ENCODE data around the gene PCGF1.

Gene PCGF1

DNA sequence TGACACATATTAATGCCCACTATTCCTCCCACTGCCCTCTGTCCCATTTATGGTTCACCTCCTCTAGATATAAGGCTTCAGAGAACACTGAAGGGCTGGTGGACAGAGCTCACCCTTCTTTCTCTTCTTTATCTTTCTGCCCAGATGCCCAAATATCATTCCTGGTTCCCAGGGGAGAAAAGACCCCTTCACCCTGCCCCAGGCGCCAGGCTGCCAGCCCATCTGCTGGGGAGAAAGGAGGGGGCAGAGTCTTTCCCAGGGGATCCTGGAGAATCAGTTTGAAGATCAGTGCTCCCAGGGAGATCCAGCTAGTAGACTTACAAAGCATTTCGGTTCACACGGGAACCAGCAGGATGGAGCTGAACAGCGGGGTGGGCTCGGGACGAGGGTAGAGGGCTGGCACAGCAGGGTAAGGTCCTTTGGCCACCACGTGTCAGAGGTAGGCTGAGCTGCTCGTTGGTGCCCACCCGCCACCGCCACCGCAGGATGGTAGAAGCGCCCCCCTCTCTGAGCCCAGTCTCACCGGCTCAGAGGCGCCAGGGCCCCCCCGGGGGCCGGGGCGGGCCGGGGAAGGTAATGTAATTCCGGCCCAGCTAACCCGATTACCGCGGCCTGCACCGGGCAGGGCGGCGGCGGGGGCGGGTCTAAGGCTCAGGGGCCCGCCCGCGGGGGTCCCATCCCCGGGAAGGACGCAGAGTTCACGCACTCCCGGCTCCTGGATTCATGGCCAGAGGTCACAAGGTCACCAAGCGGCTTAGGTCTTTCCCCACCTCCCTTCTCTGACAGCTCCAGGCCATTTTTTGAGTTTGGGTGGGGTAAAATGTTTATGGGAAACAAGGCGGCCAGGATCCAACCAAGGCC lies 5.5 kb upstream of the PCGF1 start:
- FAIRE-seq (no peak), DNase-seq (ENCODE audit: insufficient read length, low spot score) (no peak)
- TF ChIP-seq TAF1 (IDR thresholded peaks at IDR 0.05; ENCODE audit: low read depth, low read length) = no peak
- TF ChIP-seq POLR2AphosphoS5 (IDR thresholded peaks at IDR 0.05; ENCODE audit: low read depth, low read length) = no peak
- no peak for TF ChIP-seq PAX5 (IDR thresholded peaks at IDR 0.05; ENCODE audit: insufficient read depth, low read length, severe bottlenecking)
- no peak for TF ChIP-seq POLR2A (IDR thresholded peaks at IDR 0.05; ENCODE audit: low read depth, low read length)
- TF ChIP-seq POU2F2 (IDR thresholded peaks at IDR 0.05; ENCODE audit: low read depth, low read length) = no peak
- TF ChIP-seq SPI1 (IDR thresholded peaks at IDR 0.05; ENCODE audit: low read depth, low read length) = no peak

DNA sequence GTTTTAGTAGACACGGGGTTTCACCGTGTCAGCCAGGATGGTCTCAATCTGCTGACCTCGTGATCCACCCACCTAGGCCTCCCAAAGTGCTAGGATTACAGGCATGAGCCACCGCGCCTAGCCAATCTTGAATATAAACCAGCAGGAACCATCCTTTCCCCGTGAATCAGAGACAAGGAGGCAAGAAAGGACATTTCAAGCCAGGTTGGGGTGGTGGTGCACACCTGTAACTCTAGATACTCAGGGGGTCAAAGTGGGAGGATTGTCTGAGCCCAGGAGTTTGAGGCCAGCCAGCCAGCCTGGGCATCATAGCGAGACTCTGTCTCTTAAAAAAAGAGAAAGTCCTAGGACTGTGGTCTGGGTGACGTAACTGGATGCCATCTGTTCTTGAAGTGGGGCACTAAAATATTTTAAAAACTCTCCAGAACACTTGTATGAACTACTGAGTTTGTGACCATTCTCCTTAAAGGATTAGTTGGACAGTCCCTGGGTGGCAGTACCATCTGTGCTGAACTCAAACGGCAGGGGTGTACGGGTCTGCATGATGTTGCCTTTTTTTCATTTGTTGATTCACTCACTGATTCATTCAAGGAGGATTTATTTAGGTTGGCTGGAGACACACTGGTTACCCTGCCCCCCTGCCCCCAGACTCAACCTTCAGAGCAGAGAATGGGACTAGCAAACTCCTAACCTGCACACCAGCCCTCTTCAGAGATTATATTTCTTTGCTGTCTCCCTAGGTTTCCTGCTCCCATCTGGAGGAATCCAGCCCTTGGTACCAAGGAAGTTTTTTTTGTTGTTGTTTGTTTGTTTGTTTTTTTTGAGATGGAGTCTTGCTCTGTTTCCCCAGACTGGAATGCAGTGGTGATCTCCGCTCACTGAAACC lies 3.9 kb upstream of the PCGF1 start:
- no peak for FAIRE-seq
- no peak for DNase-seq (ENCODE audit: insufficient read length, low spot score)
- TF ChIP-seq POLR2AphosphoS5 (IDR thresholded peaks at IDR 0.05; ENCODE audit: low read depth, low read length) = no peak
- no peak for TF ChIP-seq POU2F2 (IDR thresholded peaks at IDR 0.05; ENCODE audit: low read depth, low read length)
- TF ChIP-seq SPI1 (IDR thresholded peaks at IDR 0.05; ENCODE audit: low read depth, low read length) = no peak
- no peak for TF ChIP-seq PAX5 (IDR thresholded peaks at IDR 0.05; ENCODE audit: insufficient read depth, low read length, severe bottlenecking)
- TF ChIP-seq POLR2A (IDR thresholded peaks at IDR 0.05; ENCODE audit: low read depth, low read length) = no peak
- TF ChIP-seq TAF1 (IDR thresholded peaks at IDR 0.05; ENCODE audit: low read depth, low read length) = no peak

DNA sequence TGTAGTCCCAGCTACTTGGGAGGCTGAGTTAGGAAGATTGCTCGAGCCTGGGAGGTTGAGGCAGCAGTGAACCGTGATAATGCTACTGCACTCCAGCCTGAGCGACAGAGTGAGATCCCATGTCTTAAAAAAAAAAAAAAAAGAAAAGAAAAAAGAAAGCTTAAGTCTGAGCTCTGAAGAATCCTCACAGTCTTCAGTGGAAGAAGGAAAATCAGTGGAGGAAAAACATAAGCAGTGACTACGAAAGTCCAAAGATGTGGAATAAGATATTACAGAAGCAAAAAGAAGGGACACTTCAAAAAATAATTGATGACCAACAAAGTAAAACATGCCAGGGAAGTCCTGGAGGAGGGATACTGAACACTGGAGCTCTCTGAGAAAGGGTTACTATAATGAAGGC lies 2.8 kb upstream of the PCGF1 start:
- no peak for TF ChIP-seq SPI1 (IDR thresholded peaks at IDR 0.05; ENCODE audit: low read depth, low read length)
- no peak for TF ChIP-seq TAF1 (IDR thresholded peaks at IDR 0.05; ENCODE audit: low read depth, low read length)
- no peak for TF ChIP-seq POLR2A (IDR thresholded peaks at IDR 0.05; ENCODE audit: low read depth, low read length)
- TF ChIP-seq PAX5 (IDR thresholded peaks at IDR 0.05; ENCODE audit: insufficient read depth, low read length, severe bottlenecking) = no peak
- no peak for TF ChIP-seq POU2F2 (IDR thresholded peaks at IDR 0.05; ENCODE audit: low read depth, low read length)
- no peak for TF ChIP-seq POLR2AphosphoS5 (IDR thresholded peaks at IDR 0.05; ENCODE audit: low read depth, low read length)
- no peak for FAIRE-seq

DNA sequence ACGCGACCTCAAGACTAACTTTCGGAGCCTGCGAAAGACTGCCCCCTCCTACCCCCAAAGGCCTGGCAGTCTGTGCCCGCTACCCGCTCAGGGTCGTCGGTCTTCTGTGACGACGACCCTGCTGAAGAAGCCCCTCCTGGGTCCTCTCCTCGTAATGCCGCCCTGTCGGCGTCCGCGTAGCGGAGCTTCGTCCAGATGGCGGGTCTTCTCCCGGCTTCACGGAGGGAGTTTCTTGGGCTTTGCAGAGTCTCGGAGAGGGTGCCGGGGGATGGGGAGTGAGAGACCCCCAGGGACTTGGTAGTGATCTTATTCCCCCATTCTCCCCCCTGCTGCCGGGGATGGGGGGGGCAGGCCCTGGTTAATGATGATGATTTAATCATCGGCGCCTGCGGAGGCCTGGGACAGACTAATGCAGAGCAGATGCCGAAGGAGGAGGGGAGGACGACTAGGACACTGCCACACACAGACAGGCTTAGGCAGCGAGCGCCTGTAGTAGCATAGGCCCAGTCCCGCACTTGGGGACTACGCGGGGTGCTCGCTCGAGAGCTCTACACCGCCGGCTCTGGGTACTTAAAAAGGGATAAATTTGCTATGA lies 528 bp upstream of the PCGF1 start:
- DNase-seq (ENCODE audit: insufficient read length, low spot score) = no peak

More for the DNA sequence above, 2.8 kb upstream of the PCGF1 start:
- DNase-seq (ENCODE audit: insufficient read length, low spot score) = no peak

DNA sequence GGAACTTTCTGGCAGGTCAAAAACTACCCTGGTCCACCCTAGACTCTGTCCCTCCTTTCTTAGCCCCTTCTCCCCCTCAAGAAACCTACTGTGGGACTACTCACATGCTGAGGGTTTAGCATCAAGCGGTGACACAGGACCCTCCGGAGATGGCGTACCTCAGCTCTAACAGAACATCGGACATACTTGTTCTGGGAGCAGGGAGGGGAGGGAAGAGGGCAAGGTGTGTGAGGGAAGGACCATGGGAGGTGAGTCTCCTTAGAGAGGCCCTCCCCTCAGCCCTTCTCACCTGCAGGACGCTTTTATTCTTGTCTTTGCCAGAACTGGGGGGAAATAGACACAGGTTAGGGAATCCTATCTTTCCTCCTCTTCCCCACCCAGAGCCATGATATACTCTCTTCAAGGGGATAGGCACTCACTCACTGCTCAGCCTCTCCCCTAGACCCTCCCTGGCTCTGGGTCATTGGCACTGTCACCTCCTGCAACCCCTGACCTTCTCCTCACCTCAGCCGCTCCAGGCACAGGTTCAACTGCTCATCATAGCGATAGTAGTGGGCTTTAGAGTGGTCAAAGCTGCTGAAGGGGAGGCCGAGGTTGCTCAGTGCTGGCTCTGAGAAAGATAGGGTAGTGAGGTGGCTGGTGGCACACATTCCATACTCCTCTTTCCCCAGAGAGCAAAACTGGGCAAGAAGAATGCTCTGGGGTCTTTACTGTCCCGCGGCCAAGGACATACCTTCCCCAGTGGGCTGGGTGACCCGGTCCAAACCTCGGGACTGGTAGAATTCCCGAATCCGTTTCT lies 1.8 kb downstream of the PCGF1 start:
- TF ChIP-seq SPI1 (IDR thresholded peaks at IDR 0.05; ENCODE audit: low read depth, low read length) (no peak), POLR2AphosphoS5 (IDR thresholded peaks at IDR 0.05; ENCODE audit: low read depth, low read length) (no peak), TAF1 (IDR thresholded peaks at IDR 0.05; ENCODE audit: low read depth, low read length) (no peak), POLR2A (IDR thresholded peaks at IDR 0.05; ENCODE audit: low read depth, low read length) (no peak), POU2F2 (IDR thresholded peaks at IDR 0.05; ENCODE audit: low read depth, low read length) (no peak), PAX5 (IDR thresholded peaks at IDR 0.05; ENCODE audit: insufficient read depth, low read length, severe bottlenecking) (no peak)
- DNase-seq (ENCODE audit: insufficient read length, low spot score) = no peak
- FAIRE-seq = no peak

More for the DNA sequence above, 528 bp upstream of the PCGF1 start:
- TF ChIP-seq POU2F2 (IDR thresholded peaks at IDR 0.05; ENCODE audit: low read depth, low read length) = no peak
- no peak for TF ChIP-seq POLR2A (IDR thresholded peaks at IDR 0.05; ENCODE audit: low read depth, low read length)
- TF ChIP-seq PAX5 (IDR thresholded peaks at IDR 0.05; ENCODE audit: insufficient read depth, low read length, severe bottlenecking) = no peak
- TF ChIP-seq SPI1 (IDR thresholded peaks at IDR 0.05; ENCODE audit: low read depth, low read length) = no peak
- TF ChIP-seq POLR2AphosphoS5 (IDR thresholded peaks at IDR 0.05; ENCODE audit: low read depth, low read length) = no peak
- TF ChIP-seq TAF1 (IDR thresholded peaks at IDR 0.05; ENCODE audit: low read depth, low read length) = no peak
- no peak for FAIRE-seq

DNA sequence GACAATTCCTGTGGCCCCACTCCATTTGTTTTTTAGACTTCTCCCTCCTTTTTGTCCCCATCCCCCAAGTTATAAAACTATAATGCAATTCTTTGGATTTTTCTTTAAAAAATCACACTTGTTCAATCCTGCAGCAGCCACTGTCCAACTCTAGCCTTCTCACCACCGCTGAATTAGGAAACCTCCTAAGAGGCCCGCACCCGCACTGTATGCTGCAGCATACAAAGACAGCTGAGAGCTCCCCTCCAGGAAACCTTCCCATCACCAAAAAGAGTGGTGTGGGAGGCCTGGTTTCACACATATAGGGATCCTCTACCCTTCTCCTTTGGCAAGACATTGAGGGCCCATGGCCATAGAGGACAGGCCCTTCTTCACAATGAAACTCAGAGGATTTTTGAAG lies 2.9 kb downstream of the PCGF1 start:
- TF ChIP-seq POLR2A (IDR thresholded peaks at IDR 0.05; ENCODE audit: low read depth, low read length) (no peak), POLR2AphosphoS5 (IDR thresholded peaks at IDR 0.05; ENCODE audit: low read depth, low read length) (no peak), POU2F2 (IDR thresholded peaks at IDR 0.05; ENCODE audit: low read depth, low read length) (no peak), PAX5 (IDR thresholded peaks at IDR 0.05; ENCODE audit: insufficient read depth, low read length, severe bottlenecking) (no peak), TAF1 (IDR thresholded peaks at IDR 0.05; ENCODE audit: low read depth, low read length) (no peak), SPI1 (IDR thresholded peaks at IDR 0.05; ENCODE audit: low read depth, low read length) (no peak)
- no peak for DNase-seq (ENCODE audit: insufficient read length, low spot score)
- FAIRE-seq = no peak

DNA sequence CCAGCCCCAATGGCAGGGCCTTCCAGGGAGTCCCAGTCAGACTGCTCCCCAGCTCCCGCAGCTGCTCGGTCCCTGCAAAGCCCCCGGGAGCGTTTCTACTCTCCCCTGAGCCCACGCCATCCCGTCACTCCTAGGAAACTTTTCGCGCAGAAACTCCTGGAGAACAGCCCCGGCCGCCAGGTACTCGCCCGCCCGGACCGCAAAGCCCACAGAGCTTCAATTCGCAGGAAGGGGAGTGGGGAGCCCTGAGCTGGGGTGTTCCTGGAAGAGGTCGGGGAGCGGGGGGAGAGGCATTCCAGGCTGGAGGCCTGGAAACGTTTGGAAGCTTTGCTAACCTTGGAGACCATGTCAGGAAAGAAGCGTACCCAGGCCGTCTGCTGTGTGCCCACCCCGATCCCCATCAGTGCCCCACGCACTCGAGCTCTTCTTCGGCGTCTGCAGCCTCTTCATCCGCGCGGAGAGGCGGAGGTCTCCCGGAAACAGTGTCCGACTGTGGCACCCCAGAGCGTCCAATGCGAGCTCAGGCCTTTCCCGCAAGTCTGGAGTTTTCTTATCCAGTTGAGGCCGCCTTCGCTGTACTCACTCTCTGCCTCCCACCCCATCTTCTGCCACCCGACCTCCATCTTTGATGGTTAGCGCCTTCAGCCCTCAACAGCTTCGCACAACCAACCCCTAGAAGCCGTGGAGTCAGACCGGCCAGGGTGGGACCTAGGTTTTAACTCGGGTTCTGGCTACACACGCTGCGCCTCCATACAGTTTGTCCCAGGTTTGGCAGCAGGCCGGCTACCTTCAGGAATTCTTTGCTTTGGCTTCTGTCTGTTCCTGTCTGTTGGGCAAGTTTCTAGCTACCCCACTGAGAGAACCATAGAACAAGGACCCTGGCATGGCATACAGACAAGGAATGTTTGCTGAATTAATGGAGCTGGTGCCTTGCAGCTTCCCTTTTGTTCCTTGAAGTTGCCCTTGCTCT lies 3.7 kb downstream of the PCGF1 start:
- FAIRE-seq = no peak
- DNase-seq (ENCODE audit: insufficient read length, low spot score) = no peak
- TF ChIP-seq POLR2A (IDR thresholded peaks at IDR 0.05; ENCODE audit: low read depth, low read length) (no peak), POLR2AphosphoS5 (IDR thresholded peaks at IDR 0.05; ENCODE audit: low read depth, low read length) (no peak), POU2F2 (IDR thresholded peaks at IDR 0.05; ENCODE audit: low read depth, low read length) (no peak), SPI1 (IDR thresholded peaks at IDR 0.05; ENCODE audit: low read depth, low read length) (no peak), PAX5 (IDR thresholded peaks at IDR 0.05; ENCODE audit: insufficient read depth, low read length, severe bottlenecking) (no peak), TAF1 (IDR thresholded peaks at IDR 0.05; ENCODE audit: low read depth, low read length) (no peak)
